Ovary (tissue), 9 donors: ENCODE results near the gene PLCH2. TPM values are rescaled to one million over a fixed set of nuclear protein-coding genes. Genes with fewer than 3 reads are reported as not detected.

Experiments
- DNase-seq, 5 donors: peaks; one replicate each; pipeline ENCODE4 v3.0.0-alpha.2; 2019 to 2020
- H3K27ac ChIP-seq, 2 donors: fragments of 200-600 bp; one replicate each; pipeline versions ENCODE4 v1.5.1 to v1.8.0; 2019 to 2022
- H3K27me3 ChIP-seq: fragments of 200-600 bp; one replicate; pipeline ENCODE4 v1.8.0; 2022
- H3K36me3 ChIP-seq: fragments of 200-600 bp; sonication (generic); one replicate; pipeline ENCODE4 v1.5.1; 2019
- H3K4me1 ChIP-seq: one replicate; pipeline ENCODE4 v1.8.1; 2013; ENCODE audit warnings: mild to moderate bottlenecking, moderate library complexity; ENCODE audit not compliant: insufficient read depth
- H3K4me3 ChIP-seq: fragments of 200-600 bp; sonication (generic); one replicate; pipeline ENCODE4 v1.5.1; 2017
- H3K9me3 ChIP-seq, 2 donors: fragments of 200-600 bp in 1 of 2; sonication (generic) in 1 of 2; one replicate each; pipeline versions ENCODE4 v1.5.1 to v1.8.1; 2013 to 2019; ENCODE audit warnings: mild to moderate bottlenecking in 1 of 2, moderate library complexity in 1 of 2
- CTCF ChIP-seq, 3 donors: fragments of 450-650 bp in 2 of 3; fragments of 200-600 bp in 1 of 3; IDR thresholded peaks; one replicate each; pipeline versions ENCODE4 v1.5.1 to v1.8.0; 2016 to 2022; ENCODE audit warnings: antibody characterized with exemption in 3 of 3, mild to moderate bottlenecking in 1 of 3
- EP300 ChIP-seq: sonication (generic); formaldehyde crosslinking; IDR thresholded peaks from one replicate; pipeline ENCODE4 v1.6.1; 2017; ENCODE audit warnings: antibody characterized with exemption
- POLR2A ChIP-seq: fragments of 450-650 bp; IDR thresholded peaks from one replicate; pipeline ENCODE4 v1.6.1; 2017; ENCODE audit warnings: antibody characterized with exemption, mild to moderate bottlenecking, moderate library complexity
- WGBS, 3 donors: extraction: QIAGEN DNeasy Blood & Tissue Kit in 1 of 3; methylation state at CpG; one replicate each; pipeline versions ENCODE4 v1.1.5 to v1.1.7; 2013 to 2017; 5-methylcytosine and 5-hydroxymethylcytosine counted together
- intact Hi-C, 4 donors: fragments of 100-400 bp; cut with DNase I; formaldehyde crosslinking; loops; one replicate each; pipeline versions ENCODE4 v1.11.0 to v1.15.1; 2022 to 2023
- polyA plus RNA-seq, 2 donors: library from polyadenylated mRNA; stranded (reverse); fragments of 200-250 nt in 1 of 2; fragments of 350-450 nt in 1 of 2; fragmentation: Illumina TruSeq in 1 of 2; extraction: RNeasy Lipid Tissue Mini Kit (QIAGEN cat#74804) in 1 of 2; gene quantifications; one replicate each; pipeline ENCODE4 v1.2.3, GENCODE V29; 2013 to 2014
- total RNA-seq, 7 donors: library from RNA; depleted of rRNA in 2 of 7; stranded (reverse); fragments of >200 nt in 2 of 7; fragmentation: NEBNext Ultra II Directional in 3 of 7; extraction: Animal tissue kit (Norgen Biotek cat#: 25700) in 3 of 7; gene quantifications; one replicate each; pipeline versions ENCODE4 v1.1.0 to v1.2.4, GENCODE V29; 2016 to 2023
- donor health status: DM: no; HTN: no; CAD: no; lungs with moderate emphysema.
- donor health status: DM: no; HTN: no; CAD: no.
- donor health status: Bipolar disorder and iron deficiency.
- donor health status: DM: yes; HTN: yes; CAD: no.
- donor health status: DM: no; HTN: no; CAD: no.
- donor health status: DM: yes; HTN: yes; CAD: no.

Gene PLCH2
- total and polyA plus RNA-seq, 9 donors = 0.05 to 0.84 (median 0.34) TPM; not detected in 1

DNA sequence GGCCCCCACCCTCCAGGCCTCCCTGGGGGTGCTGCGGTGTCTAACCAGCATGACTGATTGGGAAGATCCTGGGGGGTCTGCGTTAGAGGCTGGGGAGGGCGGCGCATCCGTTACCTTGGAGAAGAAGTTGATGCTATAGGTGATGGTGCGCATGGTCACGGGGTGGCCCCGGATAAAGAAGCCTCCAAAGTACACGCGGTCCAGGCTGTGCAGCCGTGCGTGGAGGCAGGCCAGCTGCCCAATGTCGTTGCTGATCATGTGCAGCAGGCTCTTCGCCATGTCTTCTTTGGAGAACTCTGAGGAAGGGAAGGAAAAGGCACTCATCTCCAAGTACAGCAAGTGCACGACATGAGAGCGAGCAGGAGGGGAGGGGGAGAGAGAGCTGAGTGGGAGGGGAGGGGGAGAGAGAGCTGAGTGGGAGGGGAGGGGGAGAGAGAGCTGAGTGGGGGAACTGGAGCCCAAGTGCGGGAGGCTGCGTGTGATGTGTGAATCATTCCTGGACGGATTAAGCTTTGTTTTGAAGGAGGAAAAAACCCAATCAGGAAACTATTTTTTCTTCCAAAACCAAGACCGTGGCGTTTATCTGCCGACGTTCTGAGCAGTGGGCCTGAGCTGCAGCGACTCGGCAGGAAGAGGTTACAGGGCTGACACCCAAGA lies 43.1 kb downstream of the PLCH2 start:
- intact Hi-C loops = no loop called here
- no peaks in the 10 kb centered on the region for H3K36me3 ChIP-seq
- TF ChIP-seq POLR2A (no peak), EP300 (no peak), CTCF (IDR thresholded peaks at IDR 0.05) (no peak)

GRCh38 chr1:2519729-2520128 lies 43.6 kb downstream of the PLCH2 start:
- intact Hi-C loops = no loop called here
- TF ChIP-seq EP300 (no peak), POLR2A (no peak), CTCF (IDR thresholded peaks at IDR 0.05) (no peak)
- Histone ChIP-seq H3K4me3 (no peak overlapping the region), H3K27me3 (no peaks in the 10 kb centered on the region), H3K9me3 (no peaks in the 10 kb centered on the region), H3K27ac (no peak overlapping the region), H3K4me1 (peaks cover 4% of the 10 kb centered on the region), H3K36me3 (no peaks in the 10 kb centered on the region)
- DNase-seq = no peak
- 90 to 92% (median 91%) methylated on average over 30 of the region's 30 CpGs for WGBS, 3 donors

More for the DNA sequence above, 43.1 kb downstream of the PLCH2 start:
- no peaks in the 10 kb centered on the region for H3K9me3 ChIP-seq
- WGBS, 3 donors = 77 to 82% (median 79%) methylated on average over 25 of the region's 25 CpGs
- H3K27ac ChIP-seq = no peak overlapping the region
- no peak for DNase-seq
- H3K27me3 ChIP-seq = no peaks in the 10 kb centered on the region
- peaks cover 3% of the 10 kb centered on the region for H3K4me1 ChIP-seq
- H3K4me3 ChIP-seq = no peak overlapping the region

DNA sequence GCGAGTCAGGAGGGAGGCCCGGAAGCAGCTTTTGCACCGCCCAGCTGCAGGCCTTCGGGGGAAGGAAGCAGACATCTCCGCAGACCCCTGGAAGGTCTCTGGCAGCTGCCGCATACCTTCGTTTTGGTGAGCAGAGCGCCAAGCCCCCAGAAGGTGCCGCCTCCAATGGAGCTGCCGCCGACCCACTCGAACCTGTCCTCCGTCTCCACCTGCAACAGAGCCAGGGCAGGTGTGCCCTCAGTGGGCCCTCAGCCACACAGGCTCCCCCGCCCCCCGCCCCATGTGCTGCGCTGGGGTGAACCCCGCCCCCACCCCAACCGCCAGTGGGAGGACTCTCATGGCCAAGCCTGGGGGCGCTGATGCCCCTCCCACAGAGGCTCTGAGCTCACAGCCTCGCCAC lies 44.1 kb downstream of the PLCH2 start:
- H3K27ac ChIP-seq = no peak overlapping the region
- no peak for DNase-seq
- 87 to 95% (median 91%) methylated on average over 16 to 20 of the region's 20 CpGs for whole genome bisulfite sequencing, 3 donors
- peaks cover 9% of the 10 kb centered on the region for H3K4me1 ChIP-seq
- H3K9me3 ChIP-seq = no peaks in the 10 kb centered on the region
- TF ChIP-seq EP300 (no peak), CTCF (IDR thresholded peaks at IDR 0.05) (no peak), POLR2A (no peak)
- intact Hi-C loops = no loop called here
- H3K27me3 ChIP-seq = no peaks in the 10 kb centered on the region
- H3K4me3 ChIP-seq = no peak overlapping the region
- no peaks in the 10 kb centered on the region for H3K36me3 ChIP-seq

GRCh38 chr1:2520806-2521205 lies 44.7 kb downstream of the PLCH2 start:
- peaks cover 11% of the 10 kb centered on the region for H3K4me1 ChIP-seq
- H3K9me3 ChIP-seq = no peaks in the 10 kb centered on the region
- H3K27ac ChIP-seq = no peak overlapping the region
- DNase-seq = no peak
- TF ChIP-seq EP300 (no peak), CTCF (IDR thresholded peaks at IDR 0.05) (no peak), POLR2A (no peak)
- 73 to 79% (median 77%) methylated on average over 21 of the region's 21 CpGs for WGBS, 3 donors
- no peaks in the 10 kb centered on the region for H3K27me3 ChIP-seq
- no peaks in the 10 kb centered on the region for H3K36me3 ChIP-seq
- H3K4me3 ChIP-seq = no peak overlapping the region
- intact Hi-C loops = no loop called here
